T-cell (primary cell): ENCODE measurements around the gene MRPL33. TPM values are rescaled to one million over a fixed set of nuclear protein-coding genes. Genes with fewer than 3 reads are reported as not detected.

Experiments
- ATAC-seq, 4 experiments: fragments of 200-7000 bp in 3 of 4; fragments of 150-1000 bp in 1 of 4; cut with Tn5 transposase; replicated peaks in 1 of 4; 1 replicate in 3 of 4; 2 replicates in 1 of 4; pipeline ENCODE4 v1.10.0; 2021; ENCODE audit warnings: moderate library complexity in 3 of 4, mild to moderate bottlenecking in 2 of 4, moderate number of reproducible peaks in 1 of 4
- CTCF ChIA-PET, 2 donors: fragments of 300-600 bp; sonication (Branson Sonifier 250); formaldehyde crosslinking; loops; one replicate each; lab custom pipeline; 2022; ENCODE audit warnings: antibody characterized with exemption in 2 of 2; lab: Charles Lee
- POLR2A ChIA-PET, 2 donors: fragments of 300-600 bp; sonication (Branson Sonifier 250); formaldehyde crosslinking; loops; one replicate each; lab custom pipeline; 2022; ENCODE audit warnings: antibody characterized with exemption in 2 of 2; lab: Charles Lee
- DNase-seq, 35 experiments: peaks; one replicate each; pipeline versions ENCODE4 v3.0.0 to v3.0.0-alpha.2; 2013 to 2023
- H3K27ac ChIP-seq: one replicate; pipeline ENCODE4 v1.5.1; 2013; ENCODE audit warnings: low read length
- H3K27me3 ChIP-seq, 2 experiments: replicated peaks in 1 of 2; 1 replicate in 1 of 2; 2 replicates in 1 of 2; pipeline versions ENCODE4 v1.6.1 to v1.7.0; 2013; ENCODE audit warnings: low read length in 1 of 2, mixed read lengths in 1 of 2; ENCODE audit not compliant: control insufficient read depth in 2 of 2, insufficient read depth in 2 of 2; ENCODE audit errors: extremely low read depth in 1 of 2
- H3K36me3 ChIP-seq, 2 donors: 1 replicate in 1 of 2; 2 replicates in 1 of 2; pipeline versions ENCODE4 v1.6.1 to v1.7.0; 2013; ENCODE audit warnings: low read length in 1 of 2; ENCODE audit not compliant: control insufficient read depth in 2 of 2, insufficient read depth in 1 of 2; ENCODE audit errors: extremely low read depth in 1 of 2
- H3K4me1 ChIP-seq, 2 experiments: 1 replicate in 1 of 2; 2 replicates in 1 of 2; pipeline versions ENCODE4 v1.6.1 to v1.7.0; 2013; ENCODE audit warnings: low read length in 2 of 2, mixed read lengths in 1 of 2; ENCODE audit not compliant: insufficient read depth in 2 of 2, control insufficient read depth in 1 of 2; ENCODE audit errors: extremely low read depth in 1 of 2
- H3K4me3 ChIP-seq, 2 donors: 1 replicate in 1 of 2; 2 replicates in 1 of 2; pipeline versions ENCODE4 v1.5.1 to v1.7.0; 2013; ENCODE audit warnings: mild to moderate bottlenecking in 2 of 2, low read length in 1 of 2, moderate library complexity in 1 of 2; ENCODE audit not compliant: control insufficient read depth in 1 of 2; ENCODE audit errors: extremely low read depth in 1 of 2
- H3K9me3 ChIP-seq: 2 replicates; pipeline ENCODE4 v1.7.0; 2013
- H3K27ac Mint-ChIP-seq, 2 donors: one replicate each; pipeline ENCODE4 v1.8.0; 2020 to 2021; ENCODE audit warnings: mild to moderate bottlenecking in 2 of 2, mixed read lengths in 2 of 2
- H3K27me3 Mint-ChIP-seq, 2 donors: one replicate each; pipeline ENCODE4 v1.8.0; 2021 to 2022; ENCODE audit warnings: mixed read lengths in 2 of 2
- H3K36me3 Mint-ChIP-seq: one replicate; pipeline ENCODE4 v1.8.0; 2021; ENCODE audit warnings: mixed read lengths
- H3K4me1 Mint-ChIP-seq, 3 donors: one replicate each; pipeline ENCODE4 v1.8.0; 2020 to 2022; ENCODE audit warnings: mixed read lengths in 3 of 3, mild to moderate bottlenecking in 1 of 3
- H3K4me3 Mint-ChIP-seq, 3 donors: one replicate each; pipeline ENCODE4 v1.8.0; 2020 to 2022; ENCODE audit warnings: mild to moderate bottlenecking in 3 of 3, mixed read lengths in 3 of 3, moderate library complexity in 3 of 3
- H3K9me3 Mint-ChIP-seq, 3 donors: one replicate each; pipeline ENCODE4 v1.8.0; 2020 to 2022; ENCODE audit warnings: mixed read lengths in 3 of 3
- WGBS: methylation state at CpG from one replicate; pipeline ENCODE4 v1.1.5; 2013; ENCODE audit warnings: missing lambda C conversion rate; ENCODE audit not compliant: insufficient coverage; 5-methylcytosine and 5-hydroxymethylcytosine counted together
- total RNA-seq, 35 experiments: library from RNA in 6 of 35; stranded (reverse) in 6 of 35; fragments of 120-200 nt in 1 of 35; gene quantifications; one replicate each; pipeline versions ENCODE4 v1.2.1 to v1.2.4 and lab custom pipeline; 2013 to 2026

MRPL33 gene
- total RNA-seq, 5 donors from 2014 or later (not counting 1 experiment from before 2014, with no cell fraction given): 25.9 to 39.4 (median 29.7) TPM

DNA sequence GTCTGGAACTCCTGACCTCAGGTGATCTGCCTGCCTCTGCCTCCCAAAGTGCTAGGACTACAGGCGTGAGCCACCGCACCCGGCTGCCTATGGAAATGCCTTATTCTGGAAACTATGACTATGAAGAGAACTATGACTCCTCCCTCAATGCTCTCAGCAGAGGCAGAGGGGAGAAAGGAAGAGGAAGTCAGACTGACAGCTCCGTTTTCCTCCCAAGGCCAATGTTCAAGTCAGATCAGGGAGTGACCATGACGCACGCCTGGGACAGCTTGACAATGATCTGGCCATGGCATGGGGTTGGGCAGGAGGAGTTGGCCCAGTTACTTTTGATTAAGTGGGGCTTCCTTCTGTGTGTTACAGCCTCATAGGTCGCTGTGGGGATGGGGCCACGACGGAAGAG lies 44.3 kb upstream of the MRPL33 start:
- Histone ChIP-seq H3K4me3 (no peak overlapping the region), H3K9me3 (no peaks in the 10 kb centered on the region), H3K27ac (no peak overlapping the region), H3K4me1 (peaks cover 0 to 7% of the 10 kb centered on the region in 2 experiments), H3K36me3 (no peaks in the 10 kb centered on the region), H3K27me3 (no peaks in the 10 kb centered on the region)
- ChIA-PET POLR2A (no interaction called here), CTCF (interaction anchor here in 1 of 2 donors (0.6 kb wide), 1 partner anchor 557 kb away, joined by 6 read pairs; no protein-coding TSS in a partner anchor)
- DNase-seq: no peak
- no peaks in the 10 kb centered on the region for H3K27me3 Mint-ChIP-seq
- WGBS: 54% methylated on average over 4 of the region's 9 CpGs
- ATAC-seq: no peak
- peak overlapping the region in 1 of 2 donors; percentile 34 for H3K27ac Mint-ChIP-seq
- peak overlapping the region in 1 of 3 donors; percentile 49 for H3K4me3 Mint-ChIP-seq
- H3K4me1 Mint-ChIP-seq: peaks cover 0 to 17% (median 10%) of the 10 kb centered on the region in 3 donors
- no peaks in the 10 kb centered on the region for H3K36me3 Mint-ChIP-seq
- H3K9me3 Mint-ChIP-seq: no peaks in the 10 kb centered on the region

DNA sequence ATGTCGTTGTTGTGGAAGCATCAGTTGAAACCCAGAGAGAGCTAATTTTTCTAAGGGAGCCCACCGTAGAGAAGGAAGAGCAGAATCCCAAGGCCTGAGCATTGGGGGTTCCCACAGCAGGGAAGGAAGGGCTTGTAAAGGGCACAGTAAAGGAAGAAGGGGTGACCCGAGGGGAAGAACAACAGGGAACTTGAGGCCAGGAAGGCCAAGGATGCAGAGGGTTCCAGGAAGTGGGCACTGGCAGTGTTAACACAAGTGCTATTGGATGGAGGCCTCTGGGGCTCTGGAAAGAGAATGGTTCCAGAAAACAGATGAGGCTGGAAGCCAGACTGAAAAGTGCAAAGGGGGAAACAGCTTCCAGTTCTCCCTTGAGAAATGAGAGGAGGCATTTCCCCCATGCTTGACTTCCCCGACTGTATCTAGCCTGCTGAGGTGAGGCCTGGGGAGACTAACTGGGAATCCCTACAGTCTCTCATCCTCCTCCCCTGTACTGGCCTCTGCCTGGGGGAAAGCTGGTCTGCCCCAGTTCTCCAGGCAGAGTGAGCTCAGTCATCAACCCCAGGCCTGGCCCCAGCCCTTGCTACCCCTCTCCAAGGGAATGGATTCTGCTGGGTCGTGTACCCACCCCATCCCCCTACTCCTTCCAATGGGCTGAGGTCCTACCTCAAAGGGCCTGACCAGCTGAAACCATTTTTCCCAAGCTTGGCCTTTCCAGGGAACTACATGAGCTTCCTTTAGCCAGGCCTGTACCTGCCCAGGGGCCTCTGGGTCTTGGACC lies 43.2 kb upstream of the MRPL33 start:
- Mint-ChIP-seq H3K4me3 (peak overlapping the region in 1 of 3 donors; percentile 10), H3K27me3 (no peaks in the 10 kb centered on the region), H3K36me3 (no peaks in the 10 kb centered on the region), H3K27ac (no peak overlapping the region), H3K4me1 (peaks cover 0 to 17% (median 10%) of the 10 kb centered on the region in 3 donors), H3K9me3 (no peaks in the 10 kb centered on the region)
- WGBS: 85% methylated on average over 2 of the region's 5 CpGs
- CTCF ChIA-PET: interaction anchor here in 1 of 2 donors (0.7 kb wide), 1 partner anchor 24 kb away, joined by 3 read pairs; no protein-coding TSS in a partner anchor
- no peak overlapping the region for H3K27ac ChIP-seq
- DNase-seq: no peak
- peaks cover 0 to 7% of the 10 kb centered on the region in 2 experiments for H3K4me1 ChIP-seq
- H3K27me3 ChIP-seq: no peaks in the 10 kb centered on the region
- H3K4me3 ChIP-seq: no peak overlapping the region
- H3K36me3 ChIP-seq: no peaks in the 10 kb centered on the region
- POLR2A ChIA-PET: no interaction called here
- no peak for ATAC-seq
- H3K9me3 ChIP-seq: no peaks in the 10 kb centered on the region

DNA sequence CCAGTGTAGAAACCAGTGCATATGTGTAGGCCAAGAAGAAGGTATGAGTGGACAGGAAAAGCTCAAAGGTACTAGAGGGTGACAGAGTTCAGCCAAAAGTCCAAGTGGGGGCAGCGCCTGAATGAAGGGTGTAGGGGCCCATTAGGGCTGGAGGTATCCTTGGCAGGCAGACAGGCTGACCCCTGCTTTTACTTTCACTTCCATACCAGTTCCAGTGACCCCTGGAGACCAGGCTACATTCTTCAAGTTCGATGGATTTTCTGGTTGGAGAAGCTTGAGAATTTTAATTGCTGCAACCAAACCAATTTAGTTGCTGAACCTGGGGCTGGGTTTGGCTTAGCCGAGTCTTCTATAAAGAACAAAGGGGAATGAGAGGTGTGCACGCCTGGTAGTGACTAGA lies 42.3 kb upstream of the MRPL33 start:
- no peak overlapping the region for H3K27ac ChIP-seq

DNA sequence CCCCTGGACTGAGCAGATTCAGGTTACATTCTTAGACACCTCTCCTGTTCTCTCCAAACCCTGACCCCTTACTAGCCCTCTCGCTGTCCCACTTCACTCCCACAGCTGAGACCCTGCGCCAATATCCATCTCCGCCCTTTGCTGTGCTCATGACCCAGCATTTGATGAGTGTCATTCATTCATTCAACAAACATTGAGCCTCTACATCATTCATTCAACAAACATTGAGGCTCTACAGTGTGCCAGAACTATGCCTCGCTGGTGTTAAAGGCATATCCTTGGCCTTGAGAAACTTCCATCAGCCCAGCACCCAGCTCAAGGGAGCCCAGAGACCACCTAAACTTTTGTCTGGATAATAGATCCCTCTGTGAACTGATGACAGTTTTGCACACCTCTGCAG lies 41.9 kb upstream of the MRPL33 start:
- Histone ChIP-seq H3K9me3 (no peaks in the 10 kb centered on the region), H3K36me3 (no peaks in the 10 kb centered on the region), H3K4me1 (peaks cover 0 to 7% of the 10 kb centered on the region in 2 experiments), H3K4me3 (no peak overlapping the region), H3K27ac (no peak overlapping the region), H3K27me3 (no peaks in the 10 kb centered on the region)
- H3K9me3 Mint-ChIP-seq: no peaks in the 10 kb centered on the region
- no peaks in the 10 kb centered on the region for H3K36me3 Mint-ChIP-seq
- no peaks in the 10 kb centered on the region for H3K27me3 Mint-ChIP-seq
- 90% methylated on average over 4 of the region's 4 CpGs for WGBS
- no peak overlapping the region for H3K27ac Mint-ChIP-seq
- ATAC-seq (no peak), DNase-seq (no peak)
- ChIA-PET POLR2A (no interaction called here), CTCF (no interaction called here)
- H3K4me1 Mint-ChIP-seq: peaks cover 3 to 17% (median 10%) of the 10 kb centered on the region in 3 donors
- H3K4me3 Mint-ChIP-seq: no peak overlapping the region

More for the DNA sequence above, 42.3 kb upstream of the MRPL33 start:
- Mint-ChIP-seq H3K4me3 (no peak overlapping the region), H3K9me3 (no peaks in the 10 kb centered on the region), H3K27ac (no peak overlapping the region), H3K36me3 (no peaks in the 10 kb centered on the region), H3K4me1 (peaks cover 0 to 17% (median 10%) of the 10 kb centered on the region in 3 donors), H3K27me3 (no peaks in the 10 kb centered on the region)
- H3K27me3 ChIP-seq: no peaks in the 10 kb centered on the region
- no peak for DNase-seq
- ATAC-seq: no peak
- H3K9me3 ChIP-seq: no peaks in the 10 kb centered on the region
- ChIA-PET POLR2A (no interaction called here), CTCF (no interaction called here)
- peaks cover 0 to 7% of the 10 kb centered on the region in 2 experiments for H3K4me1 ChIP-seq
- H3K4me3 ChIP-seq: no peak overlapping the region
- WGBS: 100% methylated on average over 1 of the region's 4 CpGs
- no peaks in the 10 kb centered on the region for H3K36me3 ChIP-seq

DNA sequence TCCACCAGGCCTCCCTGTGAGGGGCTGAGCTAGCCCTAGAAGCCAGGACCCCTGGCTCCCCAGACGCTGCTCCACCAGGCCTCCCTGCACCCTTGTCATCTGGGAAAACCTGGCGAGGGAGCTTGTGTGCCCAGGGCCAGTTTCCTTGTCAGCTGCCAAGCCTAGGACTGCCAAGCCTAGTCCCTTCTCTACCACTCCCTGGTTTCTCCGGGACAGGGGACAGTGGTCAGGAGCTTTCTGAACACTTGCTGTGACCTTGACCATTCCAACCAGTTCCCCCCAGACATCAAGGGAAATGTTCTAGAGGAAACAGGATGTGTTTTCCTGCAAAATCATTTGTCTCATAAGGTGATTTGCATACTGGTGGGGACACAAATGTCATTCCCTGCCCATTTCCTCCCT lies 41.3 kb upstream of the MRPL33 start:
- Histone ChIP-seq H3K4me3 (no peak overlapping the region), H3K27ac (no peak overlapping the region), H3K4me1 (peaks cover 4 to 7% of the 10 kb centered on the region in 2 experiments), H3K27me3 (peaks cover 0 to 3% of the 10 kb centered on the region in 2 experiments), H3K36me3 (no peaks in the 10 kb centered on the region), H3K9me3 (no peaks in the 10 kb centered on the region)
- DNase-seq (no peak), ATAC-seq (no peak)
- Mint-ChIP-seq H3K4me3 (no peak overlapping the region), H3K9me3 (no peaks in the 10 kb centered on the region), H3K4me1 (peaks cover 7 to 22% (median 14%) of the 10 kb centered on the region in 3 donors), H3K27ac (no peak overlapping the region), H3K36me3 (no peaks in the 10 kb centered on the region), H3K27me3 (no peaks in the 10 kb centered on the region)
- POLR2A ChIA-PET: no interaction called here
- CTCF ChIA-PET: no interaction called here
- 75% methylated on average over 2 of the region's 3 CpGs for WGBS

DNA sequence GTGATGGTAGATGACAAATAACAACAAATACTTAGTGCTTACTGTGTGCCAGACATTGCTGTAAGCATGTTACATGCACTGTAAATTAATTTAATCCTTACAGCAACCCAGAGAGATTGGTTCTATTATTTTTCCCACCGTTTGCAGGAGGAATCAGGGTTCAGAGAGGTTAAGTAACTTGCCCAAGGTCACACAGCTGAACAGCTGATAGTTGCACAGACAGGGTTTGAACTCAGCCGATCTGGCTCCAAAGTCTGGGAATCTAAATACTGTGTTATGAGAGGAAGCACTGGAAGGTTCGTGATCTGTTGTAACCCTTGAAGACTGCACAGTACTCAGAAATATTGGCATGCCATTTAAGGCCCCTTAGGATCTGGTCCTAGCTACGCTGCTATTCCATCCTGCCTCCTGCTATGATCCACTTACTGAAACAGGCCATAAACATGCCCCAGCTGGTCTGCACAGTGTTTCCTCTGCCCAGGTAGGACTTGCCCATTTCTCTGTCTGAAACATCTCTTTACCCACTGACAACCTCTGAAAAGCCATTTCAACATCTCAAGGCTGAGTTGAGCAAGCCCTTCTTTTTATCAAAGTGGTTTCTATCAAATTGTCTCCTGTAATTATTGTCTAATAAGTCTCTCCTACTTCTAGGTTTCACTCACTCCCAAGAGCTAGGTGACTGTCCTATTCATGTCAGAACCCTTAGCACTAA lies 40.4 kb upstream of the MRPL33 start:
- WGBS: 74% methylated on average over 4 of the region's 4 CpGs
- ChIA-PET CTCF (interaction anchor here in 1 of 2 donors (0.6 kb wide), 1 partner anchor 12 kb away, joined by 4 read pairs; no protein-coding TSS in a partner anchor), POLR2A (no interaction called here)
- Histone ChIP-seq H3K27ac (no peak overlapping the region), H3K4me3 (no peak overlapping the region), H3K27me3 (peaks cover 0 to 8% of the 10 kb centered on the region in 2 experiments), H3K4me1 (peaks cover 7 to 12% of the 10 kb centered on the region in 2 experiments), H3K9me3 (no peaks in the 10 kb centered on the region), H3K36me3 (no peaks in the 10 kb centered on the region)
- Mint-ChIP-seq H3K27ac (no peak overlapping the region), H3K4me3 (no peak overlapping the region), H3K36me3 (no peaks in the 10 kb centered on the region), H3K27me3 (no peaks in the 10 kb centered on the region), H3K9me3 (no peaks in the 10 kb centered on the region), H3K4me1 (peaks cover 11 to 27% (median 18%) of the 10 kb centered on the region in 3 donors)
- ATAC-seq (no peak), DNase-seq (no peak)
